ENCODE data around the gene ACBD4.

DNA sequence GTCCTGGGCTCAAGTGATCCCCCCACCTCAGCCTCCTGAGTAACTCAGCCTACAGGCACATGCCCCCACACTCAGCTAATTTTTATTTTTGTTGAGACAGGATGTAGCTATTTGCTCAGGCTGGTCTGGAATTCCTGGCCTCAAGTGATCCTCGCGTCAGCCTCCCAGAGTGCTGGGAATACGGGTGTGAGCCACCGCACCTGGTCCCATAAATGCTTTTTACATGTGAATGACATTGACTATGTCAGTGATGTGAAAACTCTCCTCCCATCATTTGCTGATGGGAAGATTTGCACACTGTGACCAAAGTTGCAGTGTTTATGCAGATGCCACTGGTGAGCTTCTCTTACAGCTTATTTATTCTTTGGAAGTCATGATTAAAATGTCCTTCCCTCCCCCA lies 18.2 kb upstream of the ACBD4 start:
- TF ChIP-seq, protein P1, sequence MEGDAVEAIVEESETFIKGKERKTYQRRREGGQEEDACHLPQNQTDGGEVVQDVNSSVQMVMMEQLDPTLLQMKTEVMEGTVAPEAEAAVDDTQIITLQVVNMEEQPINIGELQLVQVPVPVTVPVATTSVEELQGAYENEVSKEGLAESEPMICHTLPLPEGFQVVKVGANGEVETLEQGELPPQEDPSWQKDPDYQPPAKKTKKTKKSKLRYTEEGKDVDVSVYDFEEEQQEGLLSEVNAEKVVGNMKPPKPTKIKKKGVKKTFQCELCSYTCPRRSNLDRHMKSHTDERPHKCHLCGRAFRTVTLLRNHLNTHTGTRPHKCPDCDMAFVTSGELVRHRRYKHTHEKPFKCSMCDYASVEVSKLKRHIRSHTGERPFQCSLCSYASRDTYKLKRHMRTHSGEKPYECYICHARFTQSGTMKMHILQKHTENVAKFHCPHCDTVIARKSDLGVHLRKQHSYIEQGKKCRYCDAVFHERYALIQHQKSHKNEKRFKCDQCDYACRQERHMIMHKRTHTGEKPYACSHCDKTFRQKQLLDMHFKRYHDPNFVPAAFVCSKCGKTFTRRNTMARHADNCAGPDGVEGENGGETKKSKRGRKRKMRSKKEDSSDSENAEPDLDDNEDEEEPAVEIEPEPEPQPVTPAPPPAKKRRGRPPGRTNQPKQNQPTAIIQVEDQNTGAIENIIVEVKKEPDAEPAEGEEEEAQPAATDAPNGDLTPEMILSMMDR (IDR thresholded peaks at IDR 0.05) = no peak
- no peak for TF ChIP-seq POLR2AphosphoS5 (IDR thresholded peaks at IDR 0.05; ENCODE audit: insufficient read depth in 1 of 2, low read depth in 1 of 2)

Data from vagina (tissue), 2 donors.